DND-41 (cell line): ENCODE data around the gene TMEM116.

ENCODE experiments used
- ATAC-seq: fragments of 200-7000 bp; cut with Tn5 transposase; 3 replicates; pipeline ENCODE4 v1.9.1; 2021; ENCODE audit warnings: low read depth; ENCODE audit not compliant: insufficient read depth
- DNase-seq: peaks from one replicate; pipeline ENCODE4 v3.0.0-alpha.2; 2020
- H2AFZ ChIP-seq: 2 replicates; pipeline ENCODE4 v1.6.0; 2012; ENCODE audit warnings: low read depth, low read length
- H3K27ac ChIP-seq: 2 replicates; pipeline ENCODE4 v1.5.1; 2012; ENCODE audit warnings: low read length, inconsistent platforms
- H3K27me3 ChIP-seq: fragments of 200-600 bp; sonication (generic); 2 replicates; pipeline ENCODE4 v1.6.0; 2012; ENCODE audit warnings: low read length, mild to moderate bottlenecking, inconsistent platforms; ENCODE audit not compliant: insufficient read depth, poor library complexity
- H3K36me3 ChIP-seq: 2 replicates; pipeline ENCODE4 v1.5.1; 2012; ENCODE audit warnings: low read length, inconsistent platforms; ENCODE audit not compliant: insufficient read depth
- H3K4me1 ChIP-seq: 2 replicates; pipeline ENCODE4 v1.5.1; 2012; ENCODE audit warnings: mild to moderate bottlenecking, low read length; ENCODE audit not compliant: insufficient read depth
- H3K4me2 ChIP-seq: 2 replicates; pipeline ENCODE4 v1.6.0; 2012; ENCODE audit warnings: mild to moderate bottlenecking, moderate library complexity, low read length, inconsistent platforms; ENCODE audit not compliant: insufficient read depth
- H3K4me3 ChIP-seq, 2 experiments: fragments of 200-600 bp in 1 of 2; shearing (Covaris generic) in 1 of 2; 2 replicates each; pipeline ENCODE4 v1.5.1; 2012 to 2016; ENCODE audit warnings: inconsistent platforms in 2 of 2, low read length in 2 of 2, mild to moderate bottlenecking in 2 of 2, low read depth in 1 of 2, moderate library complexity in 1 of 2
- H3K79me2 ChIP-seq: 2 replicates; pipeline ENCODE4 v1.6.0; 2012; ENCODE audit warnings: low read length, inconsistent platforms; ENCODE audit not compliant: insufficient read depth
- H3K9ac ChIP-seq: 2 replicates; pipeline ENCODE4 v1.6.0; 2012; ENCODE audit warnings: low read depth, mild to moderate bottlenecking, inconsistent platforms, low read length, moderate library complexity
- H3K9me3 ChIP-seq: 2 replicates; pipeline ENCODE4 v1.5.1; 2012; ENCODE audit warnings: low read length, moderate library complexity, mild to moderate bottlenecking, inconsistent platforms; ENCODE audit not compliant: insufficient read depth, severe bottlenecking
- H4K20me1 ChIP-seq: 2 replicates; pipeline ENCODE4 v1.6.0; 2012; ENCODE audit warnings: low read length; ENCODE audit not compliant: insufficient read depth
- CTCF ChIP-seq: IDR thresholded peaks from 2 replicates; pipeline ENCODE4 v1.5.1; 2012; ENCODE audit warnings: borderline replicate concordance, low read length, moderate library complexity, mild to moderate bottlenecking; ENCODE audit not compliant: poor library complexity, severe bottlenecking; ENCODE audit errors: extremely low read depth
- EZH2 ChIP-seq: IDR thresholded peaks from 3 replicates; pipeline ENCODE4 v1.6.1; 2012; ENCODE audit warnings: borderline replicate concordance, low read depth, mild to moderate bottlenecking, moderate library complexity, low read length, inconsistent platforms; ENCODE audit not compliant: severe bottlenecking

TMEM116 gene

GRCh38 chr12:111932241-111932640 lies 80.7 kb downstream of the TMEM116 start:
- Histone ChIP-seq H3K27ac (no peak overlapping the region), H2AFZ (no peak overlapping the region), H3K36me3 (no peaks in the 10 kb centered on the region), H3K9ac (no peak overlapping the region), H4K20me1 (no peaks in the 10 kb centered on the region), H3K79me2 (no peaks in the 10 kb centered on the region), H3K9me3 (no peaks in the 10 kb centered on the region), H3K4me1 (no peaks in the 10 kb centered on the region), H3K4me3 (no peak overlapping the region), H3K4me2 (no peak overlapping the region), H3K27me3 (no peaks in the 10 kb centered on the region)
- no peak for TF ChIP-seq EZH2
- no peak for TF ChIP-seq CTCF
- DNase-seq (no peak), ATAC-seq (no peak)

- no peak overlapping the region for H3K9ac ChIP-seq
- H4K20me1 ChIP-seq, result no peaks in the 10 kb centered on the region
- H3K4me3 ChIP-seq, result no peak overlapping the region
- H3K9me3 ChIP-seq, result no peaks in the 10 kb centered on the region
- no peaks in the 10 kb centered on the region for H3K4me1 ChIP-seq
- DNase-seq (no peak), ATAC-seq (no peak)
- no peaks in the 10 kb centered on the region for H3K79me2 ChIP-seq
- H3K27ac ChIP-seq, result no peak overlapping the region
- no peak for TF ChIP-seq EZH2
- H3K4me2 ChIP-seq, result no peak overlapping the region
- H3K36me3 ChIP-seq, result no peaks in the 10 kb centered on the region
- H2AFZ ChIP-seq, result no peak overlapping the region
- H3K27me3 ChIP-seq, result no peaks in the 10 kb centered on the region
These were observed 85.6 kb downstream of the TMEM116 start for GRCh38 chr12:111927346-111927745.

- H3K4me3 ChIP-seq, result no peak overlapping the region
- no peaks in the 10 kb centered on the region for H3K27me3 ChIP-seq
- H3K9me3 ChIP-seq, result no peaks in the 10 kb centered on the region
- H3K9ac ChIP-seq, result no peak overlapping the region
- H3K79me2 ChIP-seq, result no peaks in the 10 kb centered on the region
- no peak overlapping the region for H3K4me2 ChIP-seq
- no peak for ATAC-seq
- H4K20me1 ChIP-seq, result no peaks in the 10 kb centered on the region
- no peaks in the 10 kb centered on the region for H3K4me1 ChIP-seq
- H3K36me3 ChIP-seq, result no peaks in the 10 kb centered on the region
- H3K27ac ChIP-seq, result no peak overlapping the region
- no peak overlapping the region for H2AFZ ChIP-seq
- no peak for TF ChIP-seq EZH2
- no peak for DNase-seq
These were observed 86.3 kb downstream of the TMEM116 start for GRCh38 chr12:111926631-111927030.

GRCh38 chr12:111925171-111925570 lies 87.8 kb downstream of the TMEM116 start:
- DNase-seq, result no peak
- no peak overlapping the region for H3K4me3 ChIP-seq
- no peaks in the 10 kb centered on the region for H3K79me2 ChIP-seq
- no peak overlapping the region for H3K9ac ChIP-seq
- no peak for TF ChIP-seq EZH2
- TF ChIP-seq CTCF, result no peak
- no peak overlapping the region for H3K27ac ChIP-seq
- H3K27me3 ChIP-seq, result no peaks in the 10 kb centered on the region
- H4K20me1 ChIP-seq, result no peaks in the 10 kb centered on the region
- no peaks in the 10 kb centered on the region for H3K4me1 ChIP-seq
- no peak overlapping the region for H2AFZ ChIP-seq
- ATAC-seq, result no peak
- H3K9me3 ChIP-seq, result no peaks in the 10 kb centered on the region
- H3K36me3 ChIP-seq, result no peaks in the 10 kb centered on the region
- H3K4me2 ChIP-seq, result no peak overlapping the region
